HL-60 (cell line): ENCODE measurements around the gene EFCAB14.

Source experiments
- GABPA ChIP-seq: IDR thresholded peaks from 2 replicates; pipeline ENCODE4 v1.6.1; 2012; ENCODE audit warnings: low read depth
- POLR2AphosphoS5 ChIP-seq: IDR thresholded peaks from 2 replicates; pipeline ENCODE4 v1.6.1; 2012; ENCODE audit warnings: low read depth
- TF ChIP-seq, protein P1 (sequence below): IDR thresholded peaks from one replicate; pipeline ENCODE4 v1.5.1; 2011; ENCODE audit warnings: low read length, control low read depth, inconsistent platforms; ENCODE audit not compliant: insufficient read depth

DNA sequence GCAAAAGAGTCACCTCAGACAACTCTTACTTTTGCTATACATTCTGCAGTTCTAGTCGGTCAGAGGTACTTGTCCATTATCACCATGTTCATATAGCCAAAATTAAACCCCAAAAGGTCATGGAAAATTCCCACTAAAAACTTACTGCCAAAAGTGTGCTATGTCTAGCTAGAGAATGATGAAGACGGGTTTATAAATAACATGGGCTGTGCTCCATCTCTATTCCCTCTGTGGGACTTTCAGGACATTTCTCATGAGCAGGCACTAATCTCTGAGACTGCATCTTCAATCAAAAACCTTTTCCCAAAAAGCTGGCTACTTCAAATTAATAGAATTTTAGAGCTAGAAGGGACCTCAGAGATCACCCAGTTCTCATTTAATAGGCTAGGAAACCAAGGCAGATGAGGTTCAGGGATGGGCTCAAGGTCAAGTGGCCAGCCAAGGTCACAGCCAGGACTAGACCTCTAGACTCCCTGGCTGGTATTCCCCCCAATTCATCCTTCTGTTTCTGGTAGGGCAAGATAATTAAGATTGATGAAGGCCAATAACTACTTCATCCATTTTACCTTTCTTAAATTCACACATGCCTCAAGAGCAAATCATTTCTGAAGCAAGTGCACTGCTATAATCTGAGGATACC lies 81.3 kb downstream of the EFCAB14 start:
- TF ChIP-seq, protein P1, sequence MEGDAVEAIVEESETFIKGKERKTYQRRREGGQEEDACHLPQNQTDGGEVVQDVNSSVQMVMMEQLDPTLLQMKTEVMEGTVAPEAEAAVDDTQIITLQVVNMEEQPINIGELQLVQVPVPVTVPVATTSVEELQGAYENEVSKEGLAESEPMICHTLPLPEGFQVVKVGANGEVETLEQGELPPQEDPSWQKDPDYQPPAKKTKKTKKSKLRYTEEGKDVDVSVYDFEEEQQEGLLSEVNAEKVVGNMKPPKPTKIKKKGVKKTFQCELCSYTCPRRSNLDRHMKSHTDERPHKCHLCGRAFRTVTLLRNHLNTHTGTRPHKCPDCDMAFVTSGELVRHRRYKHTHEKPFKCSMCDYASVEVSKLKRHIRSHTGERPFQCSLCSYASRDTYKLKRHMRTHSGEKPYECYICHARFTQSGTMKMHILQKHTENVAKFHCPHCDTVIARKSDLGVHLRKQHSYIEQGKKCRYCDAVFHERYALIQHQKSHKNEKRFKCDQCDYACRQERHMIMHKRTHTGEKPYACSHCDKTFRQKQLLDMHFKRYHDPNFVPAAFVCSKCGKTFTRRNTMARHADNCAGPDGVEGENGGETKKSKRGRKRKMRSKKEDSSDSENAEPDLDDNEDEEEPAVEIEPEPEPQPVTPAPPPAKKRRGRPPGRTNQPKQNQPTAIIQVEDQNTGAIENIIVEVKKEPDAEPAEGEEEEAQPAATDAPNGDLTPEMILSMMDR, result no peak
- TF ChIP-seq POLR2AphosphoS5 (no peak), GABPA (no peak)
